ENCODE data around the gene PTAFR. TPM values are rescaled to one million over a fixed set of nuclear protein-coding genes. Genes with fewer than 3 reads are reported as not detected.

Gene PTAFR
- total RNA-seq, 2 donors from 2014 or later: 0.58 to 0.77 TPM

GRCh38 chr1:28154078-28154594, 22.4 kb downstream of the PTAFR start:
- 91 to 96% methylated on average over 7 to 9 of the region's 9 CpGs for WGBS, 2 experiments (ENCODE audit: insufficient coverage in 1 of 2, insufficient read length in 1 of 2)

GRCh38 chr1:28150125-28150780, 26.2 kb downstream of the PTAFR start:
- H3K9me3 ChIP-seq (ENCODE audit: control insufficient read depth, low read length): no peaks in the 10 kb centered on the region
- peaks cover 14% of the 10 kb centered on the region for H3K4me1 Mint-ChIP-seq

More at GRCh38 chr1:28154078-28154594, 22.4 kb downstream of the PTAFR start:
- no peak for TF ChIP-seq CTCF (conservative IDR thresholded peaks at IDR 0.05)
- no peak overlapping the region for H3K4me3 Mint-ChIP-seq
- Histone ChIP-seq H3K4me3 (ENCODE audit: low read length) (no peak overlapping the region), H3K9ac (ENCODE audit: extremely low read depth, low read length, poor library complexity, severe bottlenecking) (no peak overlapping the region), H3K36me3 (ENCODE audit: control insufficient read depth, insufficient read depth, low read length) (no peaks in the 10 kb centered on the region), H3K27ac (ENCODE audit: low read depth, low read length) (no peak overlapping the region), H3K4me1 (ENCODE audit: control insufficient read depth, insufficient read depth, low read length) (no peaks in the 10 kb centered on the region), H3K9me3 (ENCODE audit: control insufficient read depth, low read length) (no peaks in the 10 kb centered on the region), H3K27me3 (ENCODE audit: control insufficient read depth, insufficient read depth, low read length, poor library complexity, severe bottlenecking) (no peaks in the 10 kb centered on the region)
- no peak for DNase-seq
- H3K27me3 Mint-ChIP-seq (ENCODE audit: insufficient read depth): no peaks in the 10 kb centered on the region
- H3K27ac Mint-ChIP-seq: no peak overlapping the region
- no peaks in the 10 kb centered on the region for H3K4me1 Mint-ChIP-seq
- H3K36me3 Mint-ChIP-seq (ENCODE audit: low read depth): no peaks in the 10 kb centered on the region
- H3K9me3 Mint-ChIP-seq: no peaks in the 10 kb centered on the region

GRCh38 chr1:28148880-28149195, 27.7 kb downstream of the PTAFR start:
- H3K9me3 Mint-ChIP-seq: no peaks in the 10 kb centered on the region
- 78 to 100% methylated on average over 1 of the region's 1 CpG for WGBS, 2 experiments (ENCODE audit: insufficient coverage in 1 of 2, insufficient read length in 1 of 2)
- no peak for DNase-seq
- no peak overlapping the region for H3K27ac Mint-ChIP-seq
- H3K4me3 Mint-ChIP-seq: no peak overlapping the region
- Histone ChIP-seq H3K4me1 (ENCODE audit: control insufficient read depth, insufficient read depth, low read length) (peaks cover 2% of the 10 kb centered on the region), H3K27ac (ENCODE audit: low read depth, low read length) (no peak overlapping the region), H3K27me3 (ENCODE audit: control insufficient read depth, insufficient read depth, low read length, poor library complexity, severe bottlenecking) (no peaks in the 10 kb centered on the region), H3K9ac (ENCODE audit: extremely low read depth, low read length, poor library complexity, severe bottlenecking) (no peak overlapping the region), H3K4me3 (ENCODE audit: low read length) (no peak overlapping the region), H3K9me3 (ENCODE audit: control insufficient read depth, low read length) (no peaks in the 10 kb centered on the region), H3K36me3 (ENCODE audit: control insufficient read depth, insufficient read depth, low read length) (no peaks in the 10 kb centered on the region)
- H3K27me3 Mint-ChIP-seq (ENCODE audit: insufficient read depth): no peaks in the 10 kb centered on the region
- no peaks in the 10 kb centered on the region for H3K36me3 Mint-ChIP-seq (ENCODE audit: low read depth)
- peaks cover 14% of the 10 kb centered on the region for H3K4me1 Mint-ChIP-seq
- no peak for TF ChIP-seq CTCF (conservative IDR thresholded peaks at IDR 0.05)

More at GRCh38 chr1:28150125-28150780, 26.2 kb downstream of the PTAFR start:
- DNase-seq: no peak
- Histone ChIP-seq H3K4me1 (ENCODE audit: control insufficient read depth, insufficient read depth, low read length) (peaks cover 2% of the 10 kb centered on the region), H3K9ac (ENCODE audit: extremely low read depth, low read length, poor library complexity, severe bottlenecking) (no peak overlapping the region), H3K4me3 (ENCODE audit: low read length) (no peak overlapping the region), H3K36me3 (ENCODE audit: control insufficient read depth, insufficient read depth, low read length) (no peaks in the 10 kb centered on the region), H3K27me3 (ENCODE audit: control insufficient read depth, insufficient read depth, low read length, poor library complexity, severe bottlenecking) (no peaks in the 10 kb centered on the region), H3K27ac (ENCODE audit: low read depth, low read length) (no peak overlapping the region)
- Mint-ChIP-seq H3K9me3 (no peaks in the 10 kb centered on the region), H3K36me3 (ENCODE audit: low read depth) (no peaks in the 10 kb centered on the region), H3K27ac (no peak overlapping the region), H3K4me3 (no peak overlapping the region), H3K27me3 (ENCODE audit: insufficient read depth) (no peaks in the 10 kb centered on the region)
- 96 to 100% methylated on average over 18 to 23 of the region's 23 CpGs for WGBS, 2 experiments (ENCODE audit: insufficient coverage in 1 of 2, insufficient read length in 1 of 2)
- no peak for TF ChIP-seq CTCF (conservative IDR thresholded peaks at IDR 0.05)

Data from endodermal cell (in vitro differentiated cells).